ENCODE data around the gene ABI3BP. TPM values are rescaled to one million over a fixed set of nuclear protein-coding genes. Genes with fewer than 3 reads are reported as not detected.

The ABI3BP gene
- total RNA-seq, 1 experiment from 2014 or later: 0.28 TPM

DNA sequence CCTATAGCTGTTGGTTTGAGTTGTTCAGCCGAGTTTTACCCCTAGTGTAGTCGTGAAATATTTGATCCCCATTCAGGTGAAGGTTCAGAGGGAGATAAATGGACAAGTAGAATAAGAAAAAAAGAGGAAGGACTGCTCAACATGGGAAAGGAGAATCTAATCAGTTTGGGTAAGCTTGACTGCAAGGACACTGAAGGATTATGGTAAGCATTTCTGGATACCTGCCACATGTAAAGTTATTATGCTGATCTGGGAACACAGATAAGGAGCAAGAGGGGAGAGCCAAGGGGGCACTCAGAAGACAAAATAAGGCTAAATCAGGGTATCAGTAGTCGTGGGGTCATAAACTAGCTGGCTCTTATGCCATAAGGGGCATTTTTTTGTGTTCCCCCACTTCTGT, 234.1 kb downstream of the ABI3BP start:
- Histone ChIP-seq H3K9me3 (ENCODE audit: control insufficient read depth, low read depth, low read length) (no peaks in the 10 kb centered on the region), H3K14ac (ENCODE audit: insufficient read depth, low read length) (no peak overlapping the region), H4K20me1 (ENCODE audit: control insufficient read depth, insufficient read depth, insufficient read length) (no peaks in the 10 kb centered on the region), H3K79me2 (ENCODE audit: insufficient read depth, low read length) (no peaks in the 10 kb centered on the region), H3K9ac (ENCODE audit: extremely low read depth, insufficient read length, low read length) (no peak overlapping the region), H3T11ph (ENCODE audit: low read length) (no peak overlapping the region), H2AK5ac (ENCODE audit: insufficient read length, low read length) (no peak overlapping the region), H2BK5ac (ENCODE audit: insufficient read length, low read length) (no peak overlapping the region), H3K23me2 (ENCODE audit: insufficient read length, low read depth, low read length, poor library complexity, severe bottlenecking) (no peaks in the 10 kb centered on the region), H4K5ac (ENCODE audit: insufficient read length, low read depth, low read length) (no peak overlapping the region), H2BK12ac (ENCODE audit: insufficient read length, low read depth, low read length) (no peak overlapping the region), H3K79me1 (ENCODE audit: insufficient read depth, low read depth, low read length, poor library complexity, severe bottlenecking) (no peaks in the 10 kb centered on the region), H4K91ac (ENCODE audit: insufficient read length, low read depth, low read length) (no peak overlapping the region), H3K23ac (ENCODE audit: insufficient read length, low read depth, low read length) (no peak overlapping the region), H3K27me3 (ENCODE audit: insufficient read depth, low read length) (no peaks in the 10 kb centered on the region), H2BK20ac (ENCODE audit: low read depth, low read length, poor library complexity, severe bottlenecking) (no peak overlapping the region), H2AFZ (ENCODE audit: low read length) (no peak overlapping the region), H4K8ac (replicated peaks; ENCODE audit: insufficient read length, low read depth, low read length) (no peak overlapping the region), H2BK120ac (ENCODE audit: low read depth, low read length, poor library complexity, severe bottlenecking) (no peak overlapping the region), H3K27ac (ENCODE audit: insufficient read length, low read depth, low read length) (no peak overlapping the region), H3K56ac (ENCODE audit: insufficient read length, low read depth, low read length) (no peak overlapping the region), H3K4me1 (ENCODE audit: insufficient read depth, low read length) (no peaks in the 10 kb centered on the region), H2BK15ac (ENCODE audit: low read depth, low read length) (no peak overlapping the region), H3K4ac (ENCODE audit: low read depth, low read length) (no peak overlapping the region), H3K18ac (ENCODE audit: insufficient read length, low read depth, low read length) (no peak overlapping the region), H3K4me2 (ENCODE audit: insufficient read depth, insufficient read length, low read length) (no peak overlapping the region)
- no CpG with 5 or more reads among the region's 3 CpGs for WGBS (ENCODE audit: extremely low coverage, insufficient read length, low lambda C conversion rate)
- H3K27me3 Mint-ChIP-seq (ENCODE audit: low read depth): no peaks in the 10 kb centered on the region
- H3K4me3 Mint-ChIP-seq: no peak overlapping the region
- H3K27ac Mint-ChIP-seq: peak overlapping the region in 1 of 3 experiments; percentile 6; a peak in 2 of 7 replicates
- TF ChIP-seq, protein P1, sequence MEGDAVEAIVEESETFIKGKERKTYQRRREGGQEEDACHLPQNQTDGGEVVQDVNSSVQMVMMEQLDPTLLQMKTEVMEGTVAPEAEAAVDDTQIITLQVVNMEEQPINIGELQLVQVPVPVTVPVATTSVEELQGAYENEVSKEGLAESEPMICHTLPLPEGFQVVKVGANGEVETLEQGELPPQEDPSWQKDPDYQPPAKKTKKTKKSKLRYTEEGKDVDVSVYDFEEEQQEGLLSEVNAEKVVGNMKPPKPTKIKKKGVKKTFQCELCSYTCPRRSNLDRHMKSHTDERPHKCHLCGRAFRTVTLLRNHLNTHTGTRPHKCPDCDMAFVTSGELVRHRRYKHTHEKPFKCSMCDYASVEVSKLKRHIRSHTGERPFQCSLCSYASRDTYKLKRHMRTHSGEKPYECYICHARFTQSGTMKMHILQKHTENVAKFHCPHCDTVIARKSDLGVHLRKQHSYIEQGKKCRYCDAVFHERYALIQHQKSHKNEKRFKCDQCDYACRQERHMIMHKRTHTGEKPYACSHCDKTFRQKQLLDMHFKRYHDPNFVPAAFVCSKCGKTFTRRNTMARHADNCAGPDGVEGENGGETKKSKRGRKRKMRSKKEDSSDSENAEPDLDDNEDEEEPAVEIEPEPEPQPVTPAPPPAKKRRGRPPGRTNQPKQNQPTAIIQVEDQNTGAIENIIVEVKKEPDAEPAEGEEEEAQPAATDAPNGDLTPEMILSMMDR (conservative IDR thresholded peaks at IDR 0.05): no peak
- H3K9me3 Mint-ChIP-seq: no peaks in the 10 kb centered on the region
- DNase-seq: no peak
- no peaks in the 10 kb centered on the region; a peak in 1 of 7 replicates for H3K36me3 Mint-ChIP-seq (ENCODE audit: insufficient read depth in 1 of 3, low read depth in 3 of 3)
- H3K4me1 Mint-ChIP-seq: peaks cover 31 to 37% of the 10 kb centered on the region in 2 experiments

Measured in H9 (cell line).